T-helper 1 cell treated with Interleukin-12 subunit alpha and Interleukin-12 subunit beta and Interleukin-4 antibody, amounts not matched to agents 30 μg/mL and 1 μg/mL, for 36 hours (primary cell): Measurements from ENCODE around the gene CBX8.

ENCODE experiments used
- H3K27ac Mint-ChIP-seq: one replicate; pipeline ENCODE4 v1.8.0; 2021; ENCODE audit warnings: mild to moderate bottlenecking, mixed read lengths
- H3K27me3 Mint-ChIP-seq: one replicate; pipeline ENCODE4 v1.8.0; 2021; ENCODE audit warnings: low read depth, mixed read lengths
- H3K36me3 Mint-ChIP-seq: one replicate; pipeline ENCODE4 v1.8.0; 2021; ENCODE audit warnings: low read depth, mixed read lengths
- H3K4me1 Mint-ChIP-seq: one replicate; pipeline ENCODE4 v1.8.0; 2021; ENCODE audit warnings: low read depth, mixed read lengths
- H3K4me3 Mint-ChIP-seq: one replicate; pipeline ENCODE4 v1.8.0; 2021; ENCODE audit warnings: mild to moderate bottlenecking, moderate library complexity, mixed read lengths
- H3K9me3 Mint-ChIP-seq: one replicate; pipeline ENCODE4 v1.8.0; 2021; ENCODE audit warnings: mixed read lengths

CBX8 gene

DNA sequence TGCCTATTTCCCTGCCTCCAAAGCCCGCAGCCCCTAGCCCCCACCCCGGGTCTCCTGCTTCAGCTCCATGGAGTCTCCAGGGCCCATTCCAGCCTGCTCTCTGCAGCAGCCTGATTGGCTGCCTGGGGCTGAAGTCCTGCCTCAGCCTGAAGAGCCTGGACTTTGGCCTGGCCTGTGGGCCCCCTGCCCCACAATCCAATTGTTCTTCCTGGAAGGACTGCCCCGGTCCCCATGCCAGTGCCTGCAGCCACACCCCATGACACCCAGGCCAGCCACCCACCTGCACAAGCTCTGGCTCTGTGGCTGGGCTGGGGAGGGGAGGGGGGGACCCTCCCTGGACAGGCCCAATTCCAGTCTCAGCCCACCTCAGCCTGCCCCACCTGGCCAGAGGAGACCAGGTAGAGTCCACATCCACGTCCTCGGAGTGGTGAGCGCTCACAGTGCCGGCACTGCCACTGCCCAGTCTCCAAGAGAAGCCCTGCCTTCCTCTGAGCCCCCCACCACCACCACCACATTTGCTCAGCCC is 53.9 kb downstream of the CBX8 start:
- no peak overlapping the region for H3K27ac Mint-ChIP-seq
- H3K27me3 Mint-ChIP-seq = peaks cover 53% of the 10 kb centered on the region
- H3K9me3 Mint-ChIP-seq = no peaks in the 10 kb centered on the region
- H3K36me3 Mint-ChIP-seq = no peaks in the 10 kb centered on the region
- peaks cover 9% of the 10 kb centered on the region for H3K4me1 Mint-ChIP-seq
- H3K4me3 Mint-ChIP-seq = no peak overlapping the region

DNA sequence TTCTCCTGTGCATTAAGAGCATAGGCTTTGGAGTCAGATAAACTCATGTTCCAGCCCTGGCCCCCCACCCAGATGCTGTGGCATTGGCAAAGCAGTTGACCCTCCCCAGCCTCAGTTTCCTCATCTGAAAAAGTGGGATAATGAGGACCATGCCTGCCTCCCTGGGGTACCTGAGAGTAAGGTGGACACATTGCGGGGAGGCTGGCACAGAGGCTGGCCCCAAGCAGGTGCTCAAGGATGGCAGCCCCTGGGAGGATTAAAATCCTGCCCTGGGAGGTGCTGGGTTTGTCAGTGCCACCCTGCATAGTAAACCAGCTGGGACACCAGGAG is 54.3 kb downstream of the CBX8 start:
- Mint-ChIP-seq H3K36me3 (no peaks in the 10 kb centered on the region), H3K4me3 (no peak overlapping the region), H3K4me1 (peaks cover 7% of the 10 kb centered on the region), H3K27me3 (peaks cover 49% of the 10 kb centered on the region), H3K9me3 (no peaks in the 10 kb centered on the region), H3K27ac (no peak overlapping the region)
